GM19468 (cell line): ENCODE data around the gene MUC13.

Source experiments
- ATAC-seq: cut with Tn5 transposase; IDR thresholded peaks from one replicate; pipeline ENCODE4 v1.9.1; 2021; ENCODE audit warnings: mild to moderate bottlenecking, moderate library complexity, moderate number of reproducible peaks; ENCODE audit not compliant: unreplicated experiment; ENCODE audit errors: extremely low read depth

MUC13 gene

GRCh38 chr3:124904835-124905492, 29.6 kb downstream of the MUC13 start:
- no peak for ATAC-seq

GRCh38 chr3:124903896-124904834, 30.4 kb downstream of the MUC13 start:
- ATAC-seq, result no peak

DNA sequence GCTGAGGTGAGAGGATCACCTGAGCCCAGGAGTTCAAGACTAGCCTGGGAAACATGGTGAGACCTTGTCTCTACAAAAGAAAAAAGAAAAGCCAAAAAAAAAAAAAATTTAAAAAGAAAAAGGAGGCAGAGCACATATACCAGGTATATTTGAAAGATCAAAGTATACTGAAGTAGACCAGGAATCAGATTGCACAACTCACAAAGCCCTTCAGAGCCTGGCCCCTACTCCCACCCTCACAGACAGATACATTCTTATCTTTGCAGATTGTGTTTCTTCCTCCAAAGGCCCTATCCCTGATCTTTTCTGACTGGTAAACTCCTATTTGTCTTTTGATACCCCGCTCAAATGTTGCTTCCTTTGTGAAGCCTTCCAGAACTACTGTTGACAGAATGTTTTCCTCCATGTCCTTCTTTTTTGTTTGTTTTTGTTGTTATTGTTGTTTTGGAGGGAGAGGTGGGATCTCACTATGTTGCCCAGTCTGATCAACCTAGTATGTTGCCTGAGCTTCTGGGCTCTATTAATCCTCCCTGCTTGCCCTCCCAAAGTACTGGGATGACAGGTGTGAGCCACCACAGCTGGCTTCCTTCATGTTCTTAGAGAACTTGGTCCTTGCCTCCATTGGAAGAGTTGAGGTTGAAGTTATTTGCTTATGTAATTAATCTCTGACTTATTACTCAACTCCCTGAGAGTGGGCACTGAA, 37.6 kb downstream of the MUC13 start:
- no peak for ATAC-seq

DNA sequence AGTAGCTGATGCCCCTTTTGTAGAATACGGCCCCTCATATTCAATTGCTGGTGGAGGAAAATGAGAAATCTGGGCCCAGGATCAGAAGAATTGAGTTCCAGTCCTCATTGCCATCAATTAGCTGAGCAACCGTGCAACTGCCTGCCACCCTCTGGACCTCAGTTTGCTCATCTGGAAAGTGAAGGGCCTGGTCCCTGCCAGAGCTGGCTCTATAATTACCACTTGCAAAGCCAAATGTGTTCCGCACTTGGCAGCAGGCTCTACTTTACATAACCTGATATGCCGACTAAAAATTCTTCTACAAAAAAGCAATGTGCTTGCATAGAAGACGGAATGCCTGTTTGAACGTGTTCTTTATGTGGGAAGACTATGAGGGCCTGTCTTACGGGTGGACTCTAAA, 38.8 kb downstream of the MUC13 start:
- no peak for ATAC-seq

DNA sequence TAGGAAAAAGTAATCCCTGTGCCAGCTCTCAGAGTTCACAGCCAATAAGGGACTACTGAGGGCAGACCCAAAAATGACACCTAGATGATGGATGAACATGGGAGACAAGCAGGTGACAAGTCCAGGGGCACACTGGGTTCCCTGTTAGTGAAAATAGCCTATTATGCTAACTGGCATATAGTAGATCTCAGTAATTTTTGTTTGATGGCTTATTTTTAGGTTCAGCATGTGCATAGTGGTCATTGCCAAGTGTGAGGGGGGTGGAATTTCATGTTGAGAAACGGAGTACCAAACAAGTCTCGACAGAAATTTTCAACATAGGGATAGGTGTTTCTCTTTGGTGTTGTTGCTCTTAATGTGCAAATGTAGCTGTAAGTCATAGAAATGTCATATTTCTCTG, 41.0 kb downstream of the MUC13 start:
- ATAC-seq, result no peak

DNA sequence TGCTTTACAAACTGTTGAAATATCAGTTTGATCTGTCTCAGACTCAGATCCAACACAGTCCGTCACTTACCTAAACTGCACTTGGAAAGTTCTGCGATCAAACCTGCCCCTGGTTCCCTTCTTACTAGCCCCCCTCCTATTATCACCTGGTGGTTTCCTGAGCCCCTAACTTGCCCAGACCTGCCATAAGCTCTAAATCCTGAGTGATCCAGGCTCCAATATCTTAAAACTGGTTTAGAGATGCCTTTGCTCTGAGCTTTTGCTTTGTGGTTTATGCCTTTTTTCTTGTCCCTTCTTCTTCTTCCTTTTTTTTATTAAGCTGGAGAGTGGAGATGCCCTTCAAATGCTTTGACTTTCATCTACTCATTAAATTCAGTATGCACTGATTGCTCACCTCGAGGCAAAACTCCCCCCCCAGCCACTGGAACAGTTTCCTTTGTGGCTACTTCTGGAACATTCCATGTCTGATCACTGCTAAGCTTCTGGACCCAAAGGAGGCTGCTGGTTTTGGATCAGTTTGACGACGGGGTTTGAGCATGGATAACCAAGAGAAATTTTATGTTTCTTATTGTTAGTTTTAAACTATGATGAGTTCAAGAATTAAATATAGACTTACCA, 43.9 kb downstream of the MUC13 start:
- no peak for ATAC-seq

DNA sequence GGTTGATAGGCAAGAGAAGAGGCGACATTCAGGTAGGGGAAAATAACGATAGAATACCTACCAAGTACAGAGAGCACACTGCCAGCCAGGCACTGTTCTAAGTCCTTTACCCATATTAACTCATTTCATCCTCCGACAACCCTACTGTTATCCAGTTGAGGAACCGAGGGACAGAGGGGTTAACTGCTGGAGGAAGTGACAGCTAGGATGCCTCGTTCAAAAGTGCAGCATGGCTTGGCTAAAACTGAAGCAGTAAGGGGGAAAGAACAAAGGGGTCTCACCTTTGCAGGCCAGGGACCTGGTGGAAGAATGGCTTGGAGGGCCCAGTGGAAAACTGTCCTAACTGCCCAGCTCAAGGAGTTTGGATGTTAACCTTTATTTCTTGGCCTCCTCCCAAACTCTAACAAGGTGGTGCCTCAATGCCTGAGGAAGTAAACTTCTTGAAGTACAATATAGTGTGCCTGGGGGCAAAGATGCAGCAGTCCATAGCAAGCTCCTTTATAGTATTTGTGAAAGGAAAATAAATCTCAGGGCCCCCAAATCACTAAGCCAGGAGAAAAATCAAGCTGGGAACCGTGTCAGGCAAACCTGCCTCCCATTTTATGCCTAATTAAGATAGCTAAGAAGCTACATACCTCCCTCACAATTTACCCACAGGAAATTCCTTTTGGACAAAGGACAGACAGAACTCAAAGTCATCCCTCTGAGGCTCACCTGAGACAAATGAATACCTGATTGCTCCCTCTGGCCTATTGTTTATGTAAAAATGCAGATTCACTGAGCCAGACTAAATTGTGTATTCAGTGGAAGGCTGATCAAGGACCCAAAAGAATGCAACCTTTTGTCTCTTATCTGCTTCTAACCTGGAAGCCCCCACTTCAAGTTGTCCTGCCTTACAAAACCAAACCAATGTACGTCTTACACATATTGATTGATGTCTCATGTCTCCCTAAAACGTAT, 45.8 kb downstream of the MUC13 start:
- no peak for ATAC-seq

- ATAC-seq, result no peak
These were observed 46.6 kb downstream of the MUC13 start for GRCh38 chr3:124887932-124888298.

DNA sequence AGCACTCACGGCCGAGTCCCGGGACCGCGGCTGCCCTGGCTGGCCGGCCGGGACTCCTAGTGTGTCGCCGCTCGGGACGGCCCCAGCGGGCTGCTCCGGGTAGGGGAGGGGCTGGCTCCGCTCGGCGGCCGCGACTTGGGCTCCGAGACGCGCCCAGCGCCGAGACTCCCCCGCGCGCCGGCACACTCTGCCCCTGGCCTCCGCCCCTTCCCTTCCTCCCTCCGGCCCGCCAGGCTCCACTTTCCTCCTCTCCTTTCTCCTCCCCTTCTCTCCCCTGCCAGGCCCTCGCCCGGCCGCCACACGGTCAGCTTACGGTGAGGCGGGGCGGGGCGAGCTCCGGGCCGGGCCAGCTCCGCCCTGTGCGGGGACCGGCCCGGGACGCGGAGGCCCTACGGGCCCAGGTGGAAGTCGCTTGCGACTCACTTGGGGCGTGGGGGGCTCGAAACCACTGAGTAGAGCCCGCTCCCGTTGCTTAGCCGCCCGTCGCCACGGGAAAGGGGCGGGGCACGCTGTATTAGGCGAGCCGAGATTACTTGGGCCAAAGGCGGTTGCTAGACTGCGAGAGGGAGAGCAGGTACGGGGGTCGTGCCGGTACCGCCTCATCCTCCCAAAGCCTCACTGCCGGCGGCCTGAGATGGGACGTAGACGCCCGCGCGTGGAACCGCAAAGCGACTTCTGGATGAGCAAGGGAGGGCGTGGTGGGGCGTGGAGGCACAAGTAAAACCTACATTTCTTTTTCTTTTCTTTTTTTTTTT, 47.2 kb downstream of the MUC13 start, which contains the start of gene ITGB5:
Gene ITGB5 (minus strand): TSS at position 189 of the 755 bp plus-strand sequence. CDS start 365 bp downstream, outside the sequence.
- ATAC-seq, result no peak

DNA sequence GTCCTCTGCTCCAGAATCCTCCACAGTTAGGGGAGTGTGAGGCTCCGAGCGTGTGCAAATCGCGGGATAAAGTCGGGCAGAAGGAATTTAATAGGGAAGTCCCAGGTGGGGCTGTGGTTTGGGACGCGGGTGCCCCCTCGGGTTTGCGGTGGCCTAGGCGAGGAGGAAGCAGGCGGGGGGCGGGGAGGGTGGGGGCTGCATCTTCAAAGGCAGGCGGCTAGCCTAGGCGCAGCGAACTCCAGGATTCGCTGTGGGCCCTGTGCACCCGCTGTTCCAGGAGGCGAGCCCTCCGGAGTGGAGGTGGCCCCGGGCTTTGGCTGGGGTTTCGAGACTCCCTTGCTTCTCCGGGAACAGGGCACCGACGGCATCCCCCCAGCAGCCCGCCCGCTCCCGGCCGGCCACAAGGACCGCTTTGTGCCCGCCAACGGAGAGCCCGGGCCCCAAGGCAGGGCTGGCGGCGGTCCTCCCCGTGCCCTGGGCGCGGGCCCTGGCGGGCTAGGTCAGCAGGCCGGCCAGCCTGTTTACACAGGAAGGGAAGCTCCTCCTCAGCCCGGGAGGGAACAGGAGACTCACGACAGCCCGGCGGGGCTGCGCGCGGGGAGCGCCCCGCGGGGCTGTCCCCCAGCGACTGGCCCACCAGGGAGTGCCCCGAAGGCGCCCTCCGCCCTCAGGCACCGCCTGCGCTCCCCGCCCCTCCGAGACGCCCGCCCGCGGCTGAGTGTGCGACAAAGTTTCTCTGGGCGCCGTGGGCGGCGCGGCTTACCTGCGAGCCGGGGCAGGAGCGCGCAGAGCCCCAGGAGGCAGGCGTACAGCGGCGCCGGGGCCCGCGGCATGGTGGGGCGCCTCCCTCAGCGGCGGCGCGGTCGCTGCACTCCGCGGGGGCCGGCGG, 48.1 kb downstream of the MUC13 start:
- ATAC-seq, result no peak

DNA sequence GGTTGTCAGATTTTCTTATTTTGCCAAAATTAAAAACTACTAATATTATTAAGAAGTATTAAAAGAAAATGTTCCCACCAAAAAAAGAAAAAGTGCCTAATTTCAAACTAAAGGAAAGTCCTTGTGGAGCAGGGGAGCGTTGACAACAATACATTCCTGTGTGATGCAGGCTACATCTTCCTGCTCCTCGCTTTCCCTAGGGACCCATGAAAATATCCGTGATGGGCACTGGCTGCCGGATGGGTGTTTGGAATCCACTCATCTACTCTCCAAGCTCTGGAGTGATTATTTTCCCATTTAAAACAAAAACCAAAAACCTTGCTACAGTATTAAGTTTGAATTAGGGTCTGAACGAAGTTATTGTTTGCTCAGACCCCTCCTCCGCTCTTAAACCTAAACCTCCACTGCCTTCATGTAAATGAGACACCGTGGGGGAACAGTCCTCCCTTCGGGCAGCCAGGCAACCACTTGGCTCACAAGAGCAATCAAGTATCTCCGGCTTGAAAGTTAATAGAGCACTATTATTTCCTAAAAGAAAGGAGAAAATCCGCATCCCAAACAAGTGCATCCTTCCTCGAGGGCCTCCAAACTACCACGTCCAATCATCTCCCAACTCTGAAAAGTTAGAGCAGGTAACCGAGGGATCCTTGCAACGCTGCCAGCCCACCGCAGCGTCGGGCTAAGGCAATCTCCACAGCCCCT, 48.9 kb downstream of the MUC13 start:
- ATAC-seq, result no peak

- no peak for ATAC-seq
These were observed 50.0 kb downstream of the MUC13 start for GRCh38 chr3:124884474-124885101.

DNA sequence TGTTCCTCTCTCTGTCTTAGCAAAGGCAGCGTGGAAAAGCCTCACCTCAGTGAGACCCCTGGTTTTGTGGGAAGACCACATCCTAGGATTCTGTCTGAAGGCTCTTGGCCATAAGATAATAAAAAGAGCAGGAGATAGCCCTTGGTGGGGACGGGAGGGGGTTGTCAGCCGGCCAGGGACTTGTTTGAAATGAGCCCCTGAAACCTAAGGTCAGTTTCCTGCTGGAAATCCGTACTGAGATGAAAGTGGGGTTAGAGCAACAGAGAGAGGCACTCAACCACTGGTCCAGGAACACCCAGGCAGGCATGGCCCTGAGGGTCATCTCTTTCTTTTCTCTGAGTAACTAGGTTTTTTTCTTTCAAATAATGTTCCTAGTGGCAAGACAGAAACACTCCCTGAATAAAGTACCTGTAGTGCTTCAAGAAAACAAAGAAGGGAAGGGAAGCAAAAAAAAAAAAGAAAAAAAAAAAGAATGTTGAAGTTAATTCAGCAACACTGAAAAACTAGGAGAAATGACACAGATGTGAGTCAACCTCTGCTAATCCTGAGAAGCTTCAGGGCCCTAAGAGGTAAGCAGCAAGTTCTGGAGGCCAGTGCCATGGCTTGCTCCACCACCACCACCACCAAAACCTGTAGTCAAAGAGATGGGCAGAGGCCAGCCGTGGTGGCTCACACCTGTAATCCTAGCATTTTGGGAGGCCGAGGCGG, 50.6 kb downstream of the MUC13 start:
- ATAC-seq, result no peak

DNA sequence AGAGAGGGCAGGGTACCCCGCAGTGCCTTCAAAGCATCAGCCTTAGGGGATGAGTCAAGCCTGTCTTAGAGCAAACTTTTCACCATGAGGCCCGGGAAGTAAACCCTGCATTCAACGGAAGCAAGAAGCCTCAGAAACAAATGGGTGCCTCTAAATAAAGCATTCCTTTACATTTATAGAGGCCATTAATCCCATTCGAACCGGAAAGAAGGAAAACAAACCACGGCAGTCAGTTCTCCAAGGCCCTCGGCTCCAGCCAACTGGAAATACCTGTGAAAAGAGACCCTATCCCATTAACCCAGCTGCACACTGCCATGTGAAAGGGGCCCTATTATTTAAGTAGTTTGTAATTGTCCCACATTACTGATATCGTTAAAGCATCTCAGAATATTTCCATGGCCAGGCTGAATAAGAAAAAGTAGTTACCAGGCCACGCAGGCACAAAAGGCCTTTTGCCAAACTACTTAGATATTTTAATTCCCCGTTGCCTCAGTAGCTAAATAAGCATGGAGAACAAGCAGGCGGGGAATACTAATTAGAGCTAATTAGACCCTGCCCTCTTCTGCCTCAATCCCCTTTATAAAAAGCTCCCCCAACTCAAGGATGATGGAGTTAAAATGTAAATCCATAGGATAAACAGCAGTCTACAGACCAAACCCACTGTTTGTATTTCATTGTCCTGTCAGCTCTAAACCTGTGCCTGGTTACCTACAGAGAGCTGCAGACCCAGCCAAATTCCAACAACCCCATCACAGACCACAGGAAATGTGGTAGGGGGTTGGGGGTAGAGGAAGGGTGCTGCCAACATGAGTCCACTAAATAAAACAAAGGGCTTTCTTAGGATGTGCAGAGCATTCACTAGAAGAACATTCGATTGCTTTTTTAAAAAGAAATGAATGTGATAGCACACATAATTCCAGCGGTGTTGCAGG, 51.5 kb downstream of the MUC13 start:
- ATAC-seq, result no peak
